Mesendoderm (in vitro differentiated cells): ENCODE data around the gene NEO1.
A peak's percentile ranks its signal among the peaks of the same experiment; 100 is the strongest.

Source experiments
- DNase-seq: peaks from one replicate; pipeline ENCODE4 v3.0.0; 2013
- H2AK5ac ChIP-seq: 2 replicates; pipeline ENCODE4 v1.6.1; 2013; ENCODE audit warnings: low read length, inconsistent platforms
- H2BK120ac ChIP-seq: 2 replicates; pipeline ENCODE4 v1.6.1; 2013; ENCODE audit warnings: low read depth, mild to moderate bottlenecking, low read length, moderate library complexity, mixed read lengths
- H2BK15ac ChIP-seq: replicated peaks from 2 replicates; pipeline ENCODE4 v1.6.1; 2013; ENCODE audit warnings: low read depth, mild to moderate bottlenecking, moderate library complexity
- H2BK5ac ChIP-seq: 2 replicates; pipeline ENCODE4 v1.6.1; 2013; ENCODE audit warnings: low read length, inconsistent platforms
- H3K18ac ChIP-seq: 2 replicates; pipeline ENCODE4 v1.6.1; 2013; ENCODE audit warnings: mild to moderate bottlenecking, low read length, mixed read lengths
- H3K23ac ChIP-seq: one replicate; pipeline ENCODE4 v1.6.1; 2013; ENCODE audit warnings: low read length
- H3K27ac ChIP-seq: 2 replicates; pipeline ENCODE4 v1.5.1; 2013; ENCODE audit warnings: low read depth, mild to moderate bottlenecking, inconsistent platforms, low read length, moderate library complexity
- H3K27me3 ChIP-seq: 2 replicates; pipeline ENCODE4 v1.6.1; 2013; ENCODE audit warnings: low read length, control low read depth, mild to moderate bottlenecking, inconsistent platforms; ENCODE audit not compliant: insufficient read depth, poor library complexity
- H3K36me3 ChIP-seq: 2 replicates; pipeline ENCODE4 v1.6.1; 2013; ENCODE audit warnings: low read length, inconsistent platforms; ENCODE audit not compliant: control insufficient read depth, insufficient read depth
- H3K4ac ChIP-seq: one replicate; pipeline ENCODE4 v1.6.1; 2013; ENCODE audit warnings: low read depth, mild to moderate bottlenecking, low read length, moderate library complexity
- H3K4me1 ChIP-seq: 2 replicates; pipeline ENCODE4 v1.6.1; 2013; ENCODE audit warnings: low read depth, low read length, inconsistent platforms; ENCODE audit not compliant: control insufficient read depth
- H3K4me2 ChIP-seq: 2 replicates; pipeline ENCODE4 v1.6.1; 2013; ENCODE audit warnings: low read length
- H3K4me3 ChIP-seq: 2 replicates; pipeline ENCODE4 v1.5.1; 2013; ENCODE audit warnings: mild to moderate bottlenecking, low read length
- H3K56ac ChIP-seq: one replicate; pipeline ENCODE4 v1.6.1; 2013; ENCODE audit warnings: low read length
- H3K79me1 ChIP-seq: 2 replicates; pipeline ENCODE4 v1.6.1; 2013; ENCODE audit warnings: low read length, inconsistent platforms
- H3K79me2 ChIP-seq: 2 replicates; pipeline ENCODE4 v1.6.1; 2013; ENCODE audit warnings: mild to moderate bottlenecking, low read length; ENCODE audit not compliant: control insufficient read depth, insufficient read depth
- H3K9ac ChIP-seq: 2 replicates; pipeline ENCODE4 v1.6.1; 2013; ENCODE audit warnings: low read length, inconsistent platforms
- H4K5ac ChIP-seq: one replicate; pipeline ENCODE4 v1.6.1; 2013; ENCODE audit warnings: low read length
- H4K8ac ChIP-seq: one replicate; pipeline ENCODE4 v1.6.1; 2013; ENCODE audit warnings: low read depth, mild to moderate bottlenecking, control low read depth, low read length, moderate library complexity
- WGBS: extraction: QIAGEN DNeasy Blood & Tissue Kit; methylation state at CpG from one replicate; pipeline ENCODE4 v1.1.7; 2013; ENCODE audit warnings: low lambda C conversion rate, missing lambda C conversion rate; ENCODE audit not compliant: insufficient coverage; ENCODE audit errors: extremely low coverage; 5-methylcytosine and 5-hydroxymethylcytosine counted together

Gene NEO1

GRCh38 chr15:73226093-73226814 is 174.0 kb downstream of the NEO1 start:
- Histone ChIP-seq H3K9ac (no peak overlapping the region), H2BK15ac (no peak overlapping the region), H3K79me1 (no peaks in the 10 kb centered on the region), H2BK120ac (no peak overlapping the region), H3K4ac (peak overlapping the region; percentile 43), H3K23ac (no peak overlapping the region), H3K18ac (peak overlapping the region; percentile 94), H2AK5ac (no peak overlapping the region), H3K27ac (no peak overlapping the region), H3K4me1 (peaks cover 4% of the 10 kb centered on the region), H3K36me3 (no peaks in the 10 kb centered on the region), H4K8ac (no peak overlapping the region), H3K56ac (peak overlapping the region; percentile 5), H2BK5ac (no peak overlapping the region), H3K4me2 (no peak overlapping the region), H3K4me3 (no peak overlapping the region), H3K79me2 (no peaks in the 10 kb centered on the region), H4K5ac (no peak overlapping the region), H3K27me3 (no peaks in the 10 kb centered on the region)
- no CpG with 5 or more reads among the region's 9 CpGs for WGBS
- no peak for DNase-seq

GRCh38 chr15:73227433-73228056 is 175.3 kb downstream of the NEO1 start:
- Histone ChIP-seq H3K4me1 (peaks cover 4% of the 10 kb centered on the region), H3K4me3 (no peak overlapping the region), H2BK15ac (no peak overlapping the region), H3K79me1 (no peaks in the 10 kb centered on the region), H3K23ac (no peak overlapping the region), H4K8ac (no peak overlapping the region), H3K4me2 (no peak overlapping the region), H3K27ac (no peak overlapping the region), H3K27me3 (no peaks in the 10 kb centered on the region), H3K4ac (no peak overlapping the region), H3K79me2 (no peaks in the 10 kb centered on the region), H2BK120ac (no peak overlapping the region), H4K5ac (no peak overlapping the region), H3K9ac (no peak overlapping the region), H3K18ac (no peak overlapping the region), H3K56ac (no peak overlapping the region), H2BK5ac (no peak overlapping the region), H3K36me3 (no peaks in the 10 kb centered on the region), H2AK5ac (no peak overlapping the region)
- WGBS: no CpG with 5 or more reads among the region's 6 CpGs
- peak; percentile 21 for DNase-seq

GRCh38 chr15:73228128-73228646 is 175.9 kb downstream of the NEO1 start:
- Histone ChIP-seq H3K79me2 (no peaks in the 10 kb centered on the region), H3K56ac (no peak overlapping the region), H3K79me1 (no peaks in the 10 kb centered on the region), H3K27me3 (no peaks in the 10 kb centered on the region), H3K4me1 (peaks cover 4% of the 10 kb centered on the region), H3K4me2 (no peak overlapping the region), H3K9ac (no peak overlapping the region), H3K4ac (no peak overlapping the region), H2AK5ac (no peak overlapping the region), H4K8ac (no peak overlapping the region), H2BK120ac (no peak overlapping the region), H3K4me3 (no peak overlapping the region), H4K5ac (no peak overlapping the region), H2BK5ac (no peak overlapping the region), H3K36me3 (no peaks in the 10 kb centered on the region), H3K18ac (no peak overlapping the region), H3K27ac (no peak overlapping the region), H3K23ac (no peak overlapping the region), H2BK15ac (no peak overlapping the region)
- DNase-seq: no peak
- no CpG with 5 or more reads among the region's 1 CpG for WGBS

GRCh38 chr15:73231661-73232419 is 179.6 kb downstream of the NEO1 start:
- H3K4ac ChIP-seq: no peak overlapping the region
- no peaks in the 10 kb centered on the region for H3K36me3 ChIP-seq
- no peak overlapping the region for H3K9ac ChIP-seq
- H3K18ac ChIP-seq: no peak overlapping the region
- no peaks in the 10 kb centered on the region for H3K79me2 ChIP-seq
- H2BK120ac ChIP-seq: no peak overlapping the region
- WGBS: no CpG with 5 or more reads among the region's 2 CpGs
- no peak overlapping the region for H3K4me2 ChIP-seq
- no peak overlapping the region for H3K56ac ChIP-seq
- H2BK5ac ChIP-seq: no peak overlapping the region
- H3K27me3 ChIP-seq: no peaks in the 10 kb centered on the region
- H4K5ac ChIP-seq: no peak overlapping the region
- peaks cover 1% of the 10 kb centered on the region for H3K4me1 ChIP-seq
- H2BK15ac ChIP-seq: no peak overlapping the region
- DNase-seq: no peak
- no peaks in the 10 kb centered on the region for H3K79me1 ChIP-seq
- no peak overlapping the region for H3K23ac ChIP-seq
- no peak overlapping the region for H2AK5ac ChIP-seq
- H3K27ac ChIP-seq: no peak overlapping the region
- H4K8ac ChIP-seq: no peak overlapping the region
- H3K4me3 ChIP-seq: no peak overlapping the region

- Histone ChIP-seq H3K9ac (no peak overlapping the region), H2AK5ac (no peak overlapping the region), H3K27me3 (no peaks in the 10 kb centered on the region), H2BK120ac (no peak overlapping the region), H3K4ac (no peak overlapping the region), H3K4me1 (peaks cover 1% of the 10 kb centered on the region), H3K56ac (no peak overlapping the region), H3K36me3 (no peaks in the 10 kb centered on the region), H4K8ac (no peak overlapping the region), H3K4me3 (no peak overlapping the region), H3K18ac (no peak overlapping the region), H3K23ac (no peak overlapping the region), H3K27ac (no peak overlapping the region), H3K79me1 (no peaks in the 10 kb centered on the region), H2BK15ac (no peak overlapping the region), H3K79me2 (no peaks in the 10 kb centered on the region), H2BK5ac (no peak overlapping the region), H3K4me2 (no peak overlapping the region), H4K5ac (no peak overlapping the region)
- DNase-seq: no peak
- no CpG with 5 or more reads among the region's 2 CpGs for WGBS
These were observed 180.5 kb downstream of the NEO1 start for GRCh38 chr15:73232776-73233175.
